Measurements from ENCODE around the gene AMOTL1.

The AMOTL1 gene

DNA sequence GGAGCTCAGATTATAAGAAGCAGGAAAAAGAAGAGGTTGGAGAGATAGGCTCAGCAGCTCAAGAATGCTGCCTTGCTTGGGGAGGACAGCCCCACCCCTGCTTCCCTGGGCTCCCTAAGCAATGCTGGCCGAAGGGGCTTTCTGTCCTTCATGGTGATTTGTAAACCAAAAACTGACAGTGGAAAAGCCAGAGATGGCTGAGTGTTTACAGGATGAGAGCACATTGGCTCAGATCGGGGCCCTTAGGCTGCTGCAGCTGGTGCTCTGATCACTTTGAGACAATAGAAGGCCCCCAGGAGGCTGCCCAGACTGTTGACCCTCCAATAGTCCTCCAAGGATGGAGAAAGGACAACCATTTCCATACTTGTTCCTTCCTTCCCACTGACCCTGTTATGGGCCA, 28.8 kb upstream of the AMOTL1 start:
- Histone ChIP-seq H3K27ac (no peak overlapping the region), H3K27me3 (ENCODE audit: insufficient read depth, low read depth, severe bottlenecking) (no peaks in the 10 kb centered on the region), H3K9me3 (ENCODE audit: severe bottlenecking) (no peaks in the 10 kb centered on the region), H3K36me3 (no peaks in the 10 kb centered on the region; the same call in 1 of the 2 replicates), H3K4me3 (ENCODE audit: low read depth, low read length) (no peak overlapping the region)
- DNase-seq, result no peak
- TF ChIP-seq, protein P1, sequence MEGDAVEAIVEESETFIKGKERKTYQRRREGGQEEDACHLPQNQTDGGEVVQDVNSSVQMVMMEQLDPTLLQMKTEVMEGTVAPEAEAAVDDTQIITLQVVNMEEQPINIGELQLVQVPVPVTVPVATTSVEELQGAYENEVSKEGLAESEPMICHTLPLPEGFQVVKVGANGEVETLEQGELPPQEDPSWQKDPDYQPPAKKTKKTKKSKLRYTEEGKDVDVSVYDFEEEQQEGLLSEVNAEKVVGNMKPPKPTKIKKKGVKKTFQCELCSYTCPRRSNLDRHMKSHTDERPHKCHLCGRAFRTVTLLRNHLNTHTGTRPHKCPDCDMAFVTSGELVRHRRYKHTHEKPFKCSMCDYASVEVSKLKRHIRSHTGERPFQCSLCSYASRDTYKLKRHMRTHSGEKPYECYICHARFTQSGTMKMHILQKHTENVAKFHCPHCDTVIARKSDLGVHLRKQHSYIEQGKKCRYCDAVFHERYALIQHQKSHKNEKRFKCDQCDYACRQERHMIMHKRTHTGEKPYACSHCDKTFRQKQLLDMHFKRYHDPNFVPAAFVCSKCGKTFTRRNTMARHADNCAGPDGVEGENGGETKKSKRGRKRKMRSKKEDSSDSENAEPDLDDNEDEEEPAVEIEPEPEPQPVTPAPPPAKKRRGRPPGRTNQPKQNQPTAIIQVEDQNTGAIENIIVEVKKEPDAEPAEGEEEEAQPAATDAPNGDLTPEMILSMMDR (IDR thresholded peaks at IDR 0.05; ENCODE audit: low read depth, low read length), result no peak

DNA sequence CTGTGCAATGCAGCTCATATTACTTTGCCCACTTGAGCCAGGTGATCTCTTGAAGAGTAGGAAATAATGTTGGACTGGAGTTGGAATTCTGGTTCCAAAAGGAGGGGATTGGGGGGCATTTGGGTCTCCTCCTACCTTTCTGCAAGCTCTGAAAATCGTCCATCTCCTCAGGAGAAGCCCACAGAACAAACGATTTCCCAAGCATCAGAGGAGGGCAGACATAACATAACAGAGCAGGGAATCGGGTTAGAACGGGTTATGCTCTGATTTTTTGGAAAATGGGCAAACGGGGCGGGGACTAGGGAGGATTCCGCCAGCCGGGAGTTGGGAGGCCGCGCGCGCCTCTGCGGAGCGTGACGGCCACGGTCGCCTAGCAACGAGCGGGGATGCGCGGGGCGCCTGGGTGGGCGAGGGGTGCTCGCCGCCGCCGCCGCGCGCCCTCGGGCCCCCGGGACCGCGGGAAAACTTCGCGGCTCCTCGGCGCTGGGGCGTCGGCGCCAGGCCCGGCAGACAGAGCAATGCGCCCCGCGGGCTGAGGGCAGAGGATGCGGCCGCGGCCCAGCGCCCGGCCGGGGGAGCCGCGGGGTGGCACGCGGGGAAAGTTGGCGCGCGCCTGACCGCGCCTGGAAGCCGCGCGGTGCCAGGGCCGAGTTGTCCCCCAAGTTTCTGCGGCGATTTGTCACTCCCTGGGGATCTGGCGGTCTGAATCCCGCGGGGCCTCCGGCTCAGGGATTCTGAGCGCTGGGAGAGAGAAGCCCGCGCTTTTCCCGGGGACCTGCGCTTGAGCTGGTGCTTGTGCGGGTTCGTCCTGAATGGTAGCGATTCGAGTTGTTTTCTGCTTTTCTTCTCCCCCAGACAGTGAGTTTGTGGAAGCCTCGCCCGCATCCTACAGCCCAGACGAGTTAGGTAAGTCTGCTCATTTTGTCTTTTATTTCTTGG, 27.8 kb upstream of the AMOTL1 start:
- Histone ChIP-seq H3K36me3 (no peaks in the 10 kb centered on the region; the same call in 1 of the 2 replicates), H3K4me3 (ENCODE audit: low read depth, low read length) (peak overlapping the region; percentile 67), H3K27ac (peak overlapping the region; percentile 71), H3K9me3 (ENCODE audit: severe bottlenecking) (no peaks in the 10 kb centered on the region), H3K27me3 (ENCODE audit: insufficient read depth, low read depth, severe bottlenecking) (no peaks in the 10 kb centered on the region)
- TF ChIP-seq, protein P1 (IDR thresholded peaks at IDR 0.05; ENCODE audit: low read depth, low read length), result no peak
- peak; percentile 63 for DNase-seq

DNA sequence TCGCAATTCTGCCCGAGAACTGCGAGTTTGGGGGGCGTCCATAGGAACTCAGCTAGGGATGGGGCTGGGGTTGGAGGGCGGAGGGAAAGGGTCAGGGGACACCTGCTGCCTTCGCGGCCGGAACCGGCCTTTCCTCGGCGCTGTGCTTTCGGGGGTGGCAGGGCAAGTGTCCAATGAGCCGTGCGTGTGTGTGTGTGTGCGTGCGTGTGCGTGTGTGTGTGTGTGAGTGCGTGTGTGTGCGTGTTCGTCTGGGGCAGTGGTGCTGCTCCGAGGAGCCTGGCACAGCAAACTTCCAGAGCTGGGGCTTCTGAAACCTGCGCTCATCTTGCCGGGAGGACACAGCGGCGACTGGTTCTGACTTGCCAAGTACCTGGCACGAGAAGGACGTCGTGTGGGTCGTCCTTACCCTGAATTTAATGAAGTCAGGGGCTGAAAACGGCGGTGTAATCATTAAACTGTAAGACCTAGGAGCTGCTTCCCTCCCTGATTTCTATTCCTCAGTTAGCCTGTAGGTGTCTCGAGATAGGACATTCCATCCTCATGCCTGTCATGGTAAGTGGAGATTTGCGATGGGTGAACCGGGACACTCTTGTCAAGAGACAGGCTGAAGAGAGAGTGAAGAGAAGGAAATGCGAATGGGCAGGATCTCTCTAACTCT, 27.0 kb upstream of the AMOTL1 start:
- H3K27ac ChIP-seq, result peak overlapping the region; percentile 71

DNA sequence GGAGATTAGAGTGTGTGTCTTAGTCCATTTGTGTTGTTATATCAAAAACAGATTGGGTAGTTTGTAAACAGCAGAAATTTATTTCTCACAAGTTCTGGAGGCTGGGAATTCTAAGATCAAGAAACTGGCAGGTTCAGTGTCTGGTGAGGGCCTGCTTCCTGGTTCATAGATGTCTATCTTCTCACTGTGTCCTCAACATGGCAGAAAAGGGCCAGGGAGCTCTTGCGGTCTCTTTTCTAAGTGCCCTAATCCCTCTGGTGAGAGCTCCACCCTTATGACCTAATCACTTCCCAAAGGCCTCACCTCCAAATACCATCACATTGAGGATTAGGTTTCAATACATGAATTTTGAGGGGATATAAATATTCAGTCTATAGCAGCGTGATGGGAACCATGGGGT, 25.5 kb upstream of the AMOTL1 start:
- Histone ChIP-seq H3K27ac (no peak overlapping the region), H3K36me3 (no peaks in the 10 kb centered on the region; the same call in 1 of the 2 replicates), H3K4me3 (ENCODE audit: low read depth, low read length) (no peak overlapping the region), H3K9me3 (ENCODE audit: severe bottlenecking) (no peaks in the 10 kb centered on the region), H3K27me3 (ENCODE audit: insufficient read depth, low read depth, severe bottlenecking) (no peaks in the 10 kb centered on the region)
- TF ChIP-seq, protein P1 (IDR thresholded peaks at IDR 0.05; ENCODE audit: low read depth, low read length), result no peak
- DNase-seq, result no peak

More for the DNA sequence above, 27.0 kb upstream of the AMOTL1 start:
- Histone ChIP-seq H3K27me3 (ENCODE audit: insufficient read depth, low read depth, severe bottlenecking) (no peaks in the 10 kb centered on the region), H3K9me3 (ENCODE audit: severe bottlenecking) (no peaks in the 10 kb centered on the region), H3K36me3 (no peaks in the 10 kb centered on the region; the same call in 1 of the 2 replicates), H3K4me3 (ENCODE audit: low read depth, low read length) (peak overlapping the region; percentile 67)
- TF ChIP-seq, protein P1 (IDR thresholded peaks at IDR 0.05; ENCODE audit: low read depth, low read length), result peak; percentile 53
- DNase-seq, result peak; percentile 60

DNA sequence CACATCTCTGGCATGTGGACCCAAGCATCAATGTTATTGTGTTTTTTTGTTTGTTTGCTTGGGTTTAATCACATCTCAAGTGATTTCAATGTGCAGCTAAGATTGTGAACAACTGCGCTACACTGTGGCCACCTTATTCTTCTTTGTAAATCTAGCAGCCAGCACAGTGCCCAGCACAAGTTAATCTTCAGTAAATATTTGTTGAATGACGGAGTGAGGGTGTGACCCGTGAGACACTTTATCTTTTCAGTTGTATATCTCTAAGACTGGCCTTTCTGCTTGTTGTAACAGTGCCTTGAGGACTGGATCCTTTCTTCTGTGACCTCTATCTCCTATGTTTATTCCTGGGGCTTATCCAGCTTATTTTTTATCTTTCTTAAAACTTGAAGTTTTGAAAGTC, 21.4 kb upstream of the AMOTL1 start:
- no peaks in the 10 kb centered on the region; the same call in 1 of the 2 replicates for H3K36me3 ChIP-seq
- H3K9me3 ChIP-seq (ENCODE audit: severe bottlenecking), result no peaks in the 10 kb centered on the region
- no peaks in the 10 kb centered on the region for H3K27me3 ChIP-seq (ENCODE audit: insufficient read depth, low read depth, severe bottlenecking)
- TF ChIP-seq, protein P1 (IDR thresholded peaks at IDR 0.05; ENCODE audit: low read depth, low read length), result no peak
- DNase-seq, result no peak
- no peak overlapping the region for H3K4me3 ChIP-seq (ENCODE audit: low read depth, low read length)
- H3K27ac ChIP-seq, result no peak overlapping the region
